WI38 (cell line): ENCODE data around the gene ZNF211.

Source experiments
- H3K4me3 ChIP-seq: 2 replicates; pipeline ENCODE4 v1.5.1; 2011; ENCODE audit warnings: low read depth, mild to moderate bottlenecking, control low read depth, low read length
- CTCF ChIP-seq: IDR thresholded peaks from 2 replicates; pipeline ENCODE4 v1.5.1; 2012; ENCODE audit warnings: low read depth, mild to moderate bottlenecking, control low read depth, low read length

Gene ZNF211

GRCh38 chr19:57672466-57672865 is 39.5 kb downstream of the ZNF211 start:
- TF ChIP-seq CTCF, result no peak
- no peak overlapping the region for H3K4me3 ChIP-seq

- no peak for TF ChIP-seq CTCF
- no peak overlapping the region for H3K4me3 ChIP-seq
Measured at GRCh38 chr19:57675881-57676280, 42.9 kb downstream of the ZNF211 start.

DNA sequence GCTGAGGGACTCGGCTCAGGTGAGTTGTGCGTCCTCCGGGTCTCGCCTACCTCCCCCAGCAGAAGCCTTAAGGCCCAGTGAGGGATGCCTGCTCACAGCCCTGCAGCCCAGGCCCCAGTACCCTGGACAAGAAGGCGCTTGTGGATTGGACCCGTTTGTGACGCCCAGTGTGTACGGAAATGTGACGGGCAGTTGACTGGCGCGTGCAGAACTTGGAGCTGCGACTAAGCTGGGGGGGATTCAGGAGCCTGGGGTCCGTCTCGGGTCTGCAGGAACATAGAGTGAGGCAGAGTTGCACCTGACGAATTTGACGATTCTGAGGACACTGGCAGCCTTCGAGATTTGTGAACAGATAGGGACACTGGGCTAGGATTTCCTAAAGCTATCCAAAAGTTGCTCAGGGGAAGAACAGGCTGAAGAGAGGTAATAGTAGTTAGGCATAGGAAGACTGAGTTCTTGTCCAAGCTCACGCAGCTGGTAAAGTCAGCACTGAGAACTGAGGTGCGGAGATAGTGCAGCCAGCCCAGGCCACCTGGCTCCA is 49.3 kb downstream of the ZNF211 start:
- no peak for TF ChIP-seq CTCF
- peak overlapping the region; percentile 98 for H3K4me3 ChIP-seq

- H3K4me3 ChIP-seq, result no peak overlapping the region
- no peak for TF ChIP-seq CTCF
Measured at GRCh38 chr19:57686727-57687126, 53.8 kb downstream of the ZNF211 start.

- H3K4me3 ChIP-seq, result no peak overlapping the region
- no peak for TF ChIP-seq CTCF
Measured at GRCh38 chr19:57687363-57688010, 54.5 kb downstream of the ZNF211 start.

- no peak overlapping the region for H3K4me3 ChIP-seq
- TF ChIP-seq CTCF, result no peak
Measured at GRCh38 chr19:57688011-57688763, 55.2 kb downstream of the ZNF211 start.

DNA sequence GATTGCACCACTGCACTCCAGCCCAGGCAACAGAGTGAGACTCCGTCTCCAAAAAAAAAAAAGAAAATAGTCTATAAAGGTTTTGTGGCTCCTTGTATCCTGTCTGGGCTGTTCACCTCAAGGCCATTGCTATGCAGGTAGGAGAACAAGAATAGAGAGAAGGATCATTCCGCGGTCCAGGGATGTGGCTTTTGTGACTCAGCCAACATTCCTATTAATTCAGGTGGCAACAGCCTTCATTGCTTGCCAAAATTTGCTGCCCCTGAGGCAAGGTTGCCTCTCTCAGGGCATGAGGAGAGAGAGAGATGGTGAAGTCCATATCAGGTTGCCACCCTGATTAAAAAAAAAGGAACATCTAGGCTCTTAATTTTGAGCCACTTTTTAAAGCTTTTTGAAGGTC is 56.8 kb downstream of the ZNF211 start:
- H3K4me3 ChIP-seq, result no peak overlapping the region
- no peak for TF ChIP-seq CTCF
